GM10847 (cell line): ENCODE results near the gene PLA2G5.

Source experiments
- POLR2A ChIP-seq: IDR thresholded peaks from 2 replicates; pipeline ENCODE4 v1.6.1; 2011; ENCODE audit not compliant: insufficient read length; ENCODE audit errors: extremely low read depth

Gene PLA2G5

GRCh38 chr1:20061866-20062265 is 8.1 kb upstream of the PLA2G5 start:
- TF ChIP-seq POLR2A: no peak

GRCh38 chr1:20063861-20064292 is 6.1 kb upstream of the PLA2G5 start:
- no peak for TF ChIP-seq POLR2A

GRCh38 chr1:20068722-20069121 is 1.3 kb upstream of the PLA2G5 start:
- no peak for TF ChIP-seq POLR2A

- no peak for TF ChIP-seq POLR2A
Observed at GRCh38 chr1:20070357-20070756, 363 bp downstream of the PLA2G5 start.

- TF ChIP-seq POLR2A: no peak
Observed at GRCh38 chr1:20071416-20071815, 1.4 kb downstream of the PLA2G5 start.

- TF ChIP-seq POLR2A: no peak
Observed at GRCh38 chr1:20072771-20073170, 2.8 kb downstream of the PLA2G5 start.

GRCh38 chr1:20073256-20073655 is 3.3 kb downstream of the PLA2G5 start:
- TF ChIP-seq POLR2A: no peak

GRCh38 chr1:20074055-20074724 is 4.2 kb downstream of the PLA2G5 start:
- no peak for TF ChIP-seq POLR2A

- no peak for TF ChIP-seq POLR2A
Observed at GRCh38 chr1:20074725-20075171, 4.8 kb downstream of the PLA2G5 start.

GRCh38 chr1:20075345-20075744 is 5.4 kb downstream of the PLA2G5 start:
- TF ChIP-seq POLR2A: no peak

- no peak for TF ChIP-seq POLR2A
Observed at GRCh38 chr1:20076223-20076622, 6.2 kb downstream of the PLA2G5 start.

GRCh38 chr1:20076710-20077461 is 6.9 kb downstream of the PLA2G5 start:
- TF ChIP-seq POLR2A: no peak

GRCh38 chr1:20078171-20078651 is 8.2 kb downstream of the PLA2G5 start:
- TF ChIP-seq POLR2A: no peak

GRCh38 chr1:20078711-20079110 is 8.7 kb downstream of the PLA2G5 start:
- no peak for TF ChIP-seq POLR2A

GRCh38 chr1:20079661-20080305 is 9.8 kb downstream of the PLA2G5 start:
- no peak for TF ChIP-seq POLR2A
